Bronchial epithelial cell (primary cell): ENCODE results near the gene TRIM23. TPM values are rescaled to one million over a fixed set of nuclear protein-coding genes. Genes with fewer than 3 reads are reported as not detected.
A peak's percentile ranks its signal among the peaks of the same experiment; 100 is the strongest.

Source experiments
- DNase-seq: peaks from one replicate; pipeline ENCODE4 v3.0.0-alpha.2; 2010; ENCODE audit warnings: low read depth
- FAIRE-seq: peaks from 2 replicates; lab custom pipeline; 2011; peaks lifted over from hg19 to GRCh38; lab: Jason Lieb, UNC
- H3K27me3 ChIP-seq: 2 replicates; pipeline ENCODE4 v1.5.1; 2011; ENCODE audit warnings: low read length; ENCODE audit not compliant: control insufficient read depth, insufficient read depth
- H3K36me3 ChIP-seq: 2 replicates; pipeline ENCODE4 v1.5.1; 2011; ENCODE audit warnings: low read length; ENCODE audit not compliant: control insufficient read depth, insufficient read depth
- H3K4me3 ChIP-seq: 2 replicates; pipeline ENCODE4 v1.5.1; 2011; ENCODE audit warnings: mild to moderate bottlenecking, low read depth, low read length, control low read depth
- CTCF ChIP-seq: IDR thresholded peaks from 2 replicates; pipeline ENCODE4 v1.5.1; 2011; ENCODE audit warnings: mild to moderate bottlenecking, moderate library complexity, low read length, control low read depth, inconsistent platforms; ENCODE audit not compliant: insufficient read depth, severe bottlenecking
- total RNA-seq: library from RNA; depleted of rRNA; stranded (reverse); fragments of >200 nt; gene quantifications from 2 replicates; pipeline ENCODE4 v1.2.1, GENCODE V29; 2014

The TRIM23 gene
- 20.5 and 21.4 TPM in 2 replicates for total RNA-seq

GRCh38 chr5:65624025-65624570 is at the start of gene TRIM23:
TSS of gene TRIM23 (minus strand) at chr5:65624333. CDS start at chr5:65624274, 59 bp downstream.
- peak; percentile 87 for DNase-seq
- no peaks in the 10 kb centered on the region for H3K36me3 ChIP-seq
- no peak for TF ChIP-seq CTCF
- H3K4me3 ChIP-seq, result peak within 1 kb of the TSS; percentile 98
- FAIRE-seq, result no peak
- H3K27me3 ChIP-seq, result no peaks in the 10 kb centered on the region

GRCh38 chr5:65672796-65673195 is 48.7 kb upstream of the TRIM23 start:
- Histone ChIP-seq H3K27me3 (no peaks in the 10 kb centered on the region), H3K4me3 (no peak overlapping the region), H3K36me3 (no peaks in the 10 kb centered on the region)
- TF ChIP-seq CTCF, result no peak
- FAIRE-seq (no peak), DNase-seq (peak; percentile 77)

GRCh38 chr5:65668696-65669095 is 44.6 kb upstream of the TRIM23 start:
- TF ChIP-seq CTCF, result no peak

GRCh38 chr5:65663804-65664521 is 39.8 kb upstream of the TRIM23 start:
- FAIRE-seq (no peak), DNase-seq (peak; percentile 32)
- Histone ChIP-seq H3K27me3 (no peaks in the 10 kb centered on the region), H3K36me3 (no peaks in the 10 kb centered on the region), H3K4me3 (no peak overlapping the region)
- peak; percentile 46 for TF ChIP-seq CTCF

More at GRCh38 chr5:65668696-65669095, 44.6 kb upstream of the TRIM23 start:
- no peak for FAIRE-seq
- Histone ChIP-seq H3K36me3 (no peaks in the 10 kb centered on the region), H3K27me3 (no peaks in the 10 kb centered on the region), H3K4me3 (no peak overlapping the region)
- DNase-seq, result no peak

- DNase-seq (no peak), FAIRE-seq (no peak)
- peaks cover 1% of the 10 kb centered on the region for H3K36me3 ChIP-seq
- TF ChIP-seq CTCF, result no peak
- H3K4me3 ChIP-seq, result no peak overlapping the region
- no peaks in the 10 kb centered on the region for H3K27me3 ChIP-seq
Measured at GRCh38 chr5:65654713-65655112, 30.6 kb upstream of the TRIM23 start.
